ENCODE measurements around the gene KIF18B.

Gene KIF18B

GRCh38 chr17:44907729-44908470 lies 39.7 kb downstream of the KIF18B start:
- H3K4me1 ChIP-seq (ENCODE audit: control insufficient read depth, low read depth, low read length), result no peaks in the 10 kb centered on the region
- no peak for DNase-seq
- no peaks in the 10 kb centered on the region for H3K27me3 ChIP-seq (ENCODE audit: insufficient read depth, low read length, poor library complexity)
- H3K79me2 ChIP-seq (ENCODE audit: control insufficient read depth, insufficient read depth, low read length), result no peaks in the 10 kb centered on the region
- H2AK5ac ChIP-seq (ENCODE audit: low read length), result no peak overlapping the region
- no peaks in the 10 kb centered on the region for H3K79me1 ChIP-seq (ENCODE audit: low read length)
- H3K18ac ChIP-seq (ENCODE audit: low read length), result no peak overlapping the region
- no peak overlapping the region for H3K27ac ChIP-seq (ENCODE audit: low read depth, low read length)
- H3K4me3 ChIP-seq (ENCODE audit: low read length), result no peak overlapping the region
- H3K23ac ChIP-seq (ENCODE audit: low read length), result no peak overlapping the region
- no CpG with 5 or more reads among the region's 11 CpGs for WGBS (ENCODE audit: extremely low coverage, insufficient coverage, low lambda C conversion rate)
- H3K56ac ChIP-seq (ENCODE audit: low read length), result no peak overlapping the region
- no peak overlapping the region for H2BK120ac ChIP-seq (ENCODE audit: low read depth, low read length)
- no peak overlapping the region for H4K8ac ChIP-seq (ENCODE audit: low read depth, low read length)
- no peak overlapping the region for H2BK5ac ChIP-seq (ENCODE audit: low read length)
- no peak overlapping the region for H2BK15ac ChIP-seq (replicated peaks; ENCODE audit: low read depth)
- no peak overlapping the region for H3K4me2 ChIP-seq (ENCODE audit: low read length)
- H3K4ac ChIP-seq (ENCODE audit: low read depth, low read length), result no peak overlapping the region
- no peak overlapping the region for H3K9ac ChIP-seq (ENCODE audit: low read length)
- no peak overlapping the region for H4K5ac ChIP-seq (ENCODE audit: low read length)
- H3K36me3 ChIP-seq (ENCODE audit: control insufficient read depth, insufficient read depth, low read length), result no peaks in the 10 kb centered on the region

- Histone ChIP-seq H3K18ac (ENCODE audit: low read length) (no peak overlapping the region), H3K23ac (ENCODE audit: low read length) (peak overlapping the region; percentile 20)
- no CpG with 5 or more reads among the region's 18 CpGs for WGBS (ENCODE audit: extremely low coverage, insufficient coverage, low lambda C conversion rate)
Observed at GRCh38 chr17:44906763-44907728, 40.5 kb downstream of the KIF18B start.

GRCh38 chr17:44906010-44906646 lies 41.4 kb downstream of the KIF18B start:
- H3K4me2 ChIP-seq (ENCODE audit: low read length), result no peak overlapping the region
- no peak overlapping the region for H3K4ac ChIP-seq (ENCODE audit: low read depth, low read length)
- H3K27me3 ChIP-seq (ENCODE audit: insufficient read depth, low read length, poor library complexity), result no peaks in the 10 kb centered on the region
- peak; percentile 75 for DNase-seq
- H3K4me3 ChIP-seq (ENCODE audit: low read length), result no peak overlapping the region
- no peak overlapping the region for H4K5ac ChIP-seq (ENCODE audit: low read length)
- no CpG with 5 or more reads among the region's 10 CpGs for WGBS (ENCODE audit: extremely low coverage, insufficient coverage, low lambda C conversion rate)
- no peak overlapping the region for H2BK5ac ChIP-seq (ENCODE audit: low read length)
- H3K79me2 ChIP-seq (ENCODE audit: control insufficient read depth, insufficient read depth, low read length), result no peaks in the 10 kb centered on the region
- H3K56ac ChIP-seq (ENCODE audit: low read length), result peak overlapping the region; percentile 20
- H2AK5ac ChIP-seq (ENCODE audit: low read length), result no peak overlapping the region
- H3K27ac ChIP-seq (ENCODE audit: low read depth, low read length), result no peak overlapping the region
- no peak overlapping the region for H3K18ac ChIP-seq (ENCODE audit: low read length)
- H3K36me3 ChIP-seq (ENCODE audit: control insufficient read depth, insufficient read depth, low read length), result no peaks in the 10 kb centered on the region
- no peaks in the 10 kb centered on the region for H3K79me1 ChIP-seq (ENCODE audit: low read length)
- no peaks in the 10 kb centered on the region for H3K4me1 ChIP-seq (ENCODE audit: control insufficient read depth, low read depth, low read length)
- no peak overlapping the region for H4K8ac ChIP-seq (ENCODE audit: low read depth, low read length)
- H3K23ac ChIP-seq (ENCODE audit: low read length), result peak overlapping the region; percentile 20
- no peak overlapping the region for H3K9ac ChIP-seq (ENCODE audit: low read length)
- no peak overlapping the region for H2BK120ac ChIP-seq (ENCODE audit: low read depth, low read length)
- H2BK15ac ChIP-seq (replicated peaks; ENCODE audit: low read depth), result no peak overlapping the region

More at GRCh38 chr17:44906763-44907728, 40.5 kb downstream of the KIF18B start:
- Histone ChIP-seq H3K79me1 (ENCODE audit: low read length) (no peaks in the 10 kb centered on the region), H2BK5ac (ENCODE audit: low read length) (no peak overlapping the region), H3K4me3 (ENCODE audit: low read length) (no peak overlapping the region), H3K4ac (ENCODE audit: low read depth, low read length) (no peak overlapping the region), H2AK5ac (ENCODE audit: low read length) (no peak overlapping the region), H3K56ac (ENCODE audit: low read length) (no peak overlapping the region), H3K4me1 (ENCODE audit: control insufficient read depth, low read depth, low read length) (no peaks in the 10 kb centered on the region), H4K8ac (ENCODE audit: low read depth, low read length) (no peak overlapping the region), H3K27ac (ENCODE audit: low read depth, low read length) (no peak overlapping the region), H3K79me2 (ENCODE audit: control insufficient read depth, insufficient read depth, low read length) (no peaks in the 10 kb centered on the region), H3K36me3 (ENCODE audit: control insufficient read depth, insufficient read depth, low read length) (no peaks in the 10 kb centered on the region), H3K9ac (ENCODE audit: low read length) (no peak overlapping the region), H3K27me3 (ENCODE audit: insufficient read depth, low read length, poor library complexity) (no peaks in the 10 kb centered on the region), H3K4me2 (ENCODE audit: low read length) (no peak overlapping the region), H4K5ac (ENCODE audit: low read length) (no peak overlapping the region), H2BK15ac (replicated peaks; ENCODE audit: low read depth) (no peak overlapping the region), H2BK120ac (ENCODE audit: low read depth, low read length) (no peak overlapping the region)
- no peak for DNase-seq

GRCh38 chr17:44905006-44906000 lies 42.3 kb downstream of the KIF18B start:
- no peak overlapping the region for H2BK5ac ChIP-seq (ENCODE audit: low read length)
- no peak overlapping the region for H2BK15ac ChIP-seq (replicated peaks; ENCODE audit: low read depth)
- no peak overlapping the region for H2BK120ac ChIP-seq (ENCODE audit: low read depth, low read length)
- H3K23ac ChIP-seq (ENCODE audit: low read length), result no peak overlapping the region
- H3K4me2 ChIP-seq (ENCODE audit: low read length), result no peak overlapping the region
- H3K18ac ChIP-seq (ENCODE audit: low read length), result no peak overlapping the region
- no peaks in the 10 kb centered on the region for H3K36me3 ChIP-seq (ENCODE audit: control insufficient read depth, insufficient read depth, low read length)
- no peaks in the 10 kb centered on the region for H3K79me1 ChIP-seq (ENCODE audit: low read length)
- H4K5ac ChIP-seq (ENCODE audit: low read length), result no peak overlapping the region
- no peak overlapping the region for H3K9ac ChIP-seq (ENCODE audit: low read length)
- no peaks in the 10 kb centered on the region for H3K79me2 ChIP-seq (ENCODE audit: control insufficient read depth, insufficient read depth, low read length)
- WGBS (ENCODE audit: extremely low coverage, insufficient coverage, low lambda C conversion rate), result no CpG with 5 or more reads among the region's 9 CpGs
- no peak overlapping the region for H2AK5ac ChIP-seq (ENCODE audit: low read length)
- H3K27me3 ChIP-seq (ENCODE audit: insufficient read depth, low read length, poor library complexity), result no peaks in the 10 kb centered on the region
- no peak overlapping the region for H4K8ac ChIP-seq (ENCODE audit: low read depth, low read length)
- no peak overlapping the region for H3K4me3 ChIP-seq (ENCODE audit: low read length)
- H3K4me1 ChIP-seq (ENCODE audit: control insufficient read depth, low read depth, low read length), result no peaks in the 10 kb centered on the region
- no peak overlapping the region for H3K4ac ChIP-seq (ENCODE audit: low read depth, low read length)
- H3K27ac ChIP-seq (ENCODE audit: low read depth, low read length), result no peak overlapping the region
- H3K56ac ChIP-seq (ENCODE audit: low read length), result peak overlapping the region; percentile 20
- no peak for DNase-seq

Data from mesendoderm (in vitro differentiated cells).